Measurements from ENCODE around the gene ABLIM1. TPM values are rescaled to one million over a fixed set of nuclear protein-coding genes. Genes with fewer than 3 reads are reported as not detected.

Gene ABLIM1
- total and polyA plus RNA-seq, 10 of the 15 experiments (the other 5 are each of a cell fraction or from before 2014, with no cell fraction given), result 14.2 to 50.5 (median 28.1) TPM

GRCh38 chr10:114698271-114699061 lies 40.4 kb upstream of the ABLIM1 start:
- DNase-seq (ENCODE audit: low read depth, low spot score), result no peak
- CTCF ChIA-PET, result interaction anchor here (0.6 to 1.8 kb wide), 4 partner anchors 180 to 395 kb away, joined by 3 to 7 read pairs (median 3); no protein-coding TSS in a partner anchor
- FAIRE-seq, result no peak
- Histone ChIP-seq H3K27me3 (replicated peaks in 1 of 2; ENCODE audit: control insufficient read depth in 2 of 2, insufficient read depth in 2 of 2, low read length in 1 of 2) (no peaks in the 10 kb centered on the region; a peak in 1 of 4 replicates), H3K9me3 (replicated peaks; ENCODE audit: control insufficient read depth, insufficient read depth, low read length) (no peaks in the 10 kb centered on the region), H4K20me1 (ENCODE audit: control insufficient read depth, insufficient read depth) (no peaks in the 10 kb centered on the region), H3K9ac (ENCODE audit: control insufficient read depth, insufficient read depth, low read length) (no peak overlapping the region), H3K4me2 (ENCODE audit: control insufficient read depth, insufficient read depth) (no peak overlapping the region), H3K4me3 (no peak overlapping the region), H3K4me1 (ENCODE audit: control insufficient read depth, insufficient read depth, low read length) (no peaks in the 10 kb centered on the region), H3K36me3 (ENCODE audit: control insufficient read depth in 2 of 2, insufficient read depth in 2 of 2, low read length in 1 of 2) (no peaks in the 10 kb centered on the region), H2AFZ (ENCODE audit: control insufficient read depth, low read depth, low read length) (no peak overlapping the region), H3K79me2 (ENCODE audit: control insufficient read depth, insufficient read depth, low read length) (no peaks in the 10 kb centered on the region), H3K27ac (ENCODE audit: control insufficient read depth, insufficient read depth) (no peak overlapping the region)
- SMC1A ChIA-PET (ENCODE audit: uncharacterized antibody, unreplicated experiment), result interaction anchor here (0.7 kb wide), 1 partner anchor 18 kb away, joined by 3 read pairs; no protein-coding TSS in a partner anchor
- intact Hi-C loops (cut with micrococcal nuclease; ENCODE audit: unreplicated experiment) (no loop called here), in situ Hi-C loops (cut with MboI) (loop anchor here (5.0 kb wide), 1 partner anchor 226 kb away; no protein-coding TSS in a partner anchor)
- POLR2A ChIA-PET, result no interaction called here
- RAD21 ChIA-PET (ENCODE audit: unreplicated experiment), result no interaction called here
- TF ChIP-seq IRF5 (IDR thresholded peaks at IDR 0.05; ENCODE audit: borderline replicate concordance) (no peak), NFYA (IDR thresholded peaks at IDR 0.05; ENCODE audit: borderline replicate concordance, low read depth, low read length) (no peak), GATAD2B (conservative IDR thresholded peaks at IDR 0.05; ENCODE audit: low read depth) (no peak), DPF2 (IDR thresholded peaks at IDR 0.05) (no peak), SMC3 (IDR thresholded peaks at IDR 0.05; ENCODE audit: borderline replicate concordance, low read length) (no peak), JUNB (IDR thresholded peaks at IDR 0.05) (no peak), CTCF (IDR thresholded peaks at IDR 0.05 in 2 of 3, conservative IDR thresholded peaks at IDR 0.05 in 1 of 3; ENCODE audit: control insufficient read depth in 2 of 3, extremely low read depth in 1 of 3, insufficient read depth in 1 of 3, low read depth in 3 of 3, low read length in 3 of 3) (no peak), BHLHE40 (IDR thresholded peaks at IDR 0.05; ENCODE audit: borderline replicate concordance in 1 of 2, low read depth in 2 of 2, low read length in 1 of 2) (no peak)
- TF ChIP-seq, protein P1, sequence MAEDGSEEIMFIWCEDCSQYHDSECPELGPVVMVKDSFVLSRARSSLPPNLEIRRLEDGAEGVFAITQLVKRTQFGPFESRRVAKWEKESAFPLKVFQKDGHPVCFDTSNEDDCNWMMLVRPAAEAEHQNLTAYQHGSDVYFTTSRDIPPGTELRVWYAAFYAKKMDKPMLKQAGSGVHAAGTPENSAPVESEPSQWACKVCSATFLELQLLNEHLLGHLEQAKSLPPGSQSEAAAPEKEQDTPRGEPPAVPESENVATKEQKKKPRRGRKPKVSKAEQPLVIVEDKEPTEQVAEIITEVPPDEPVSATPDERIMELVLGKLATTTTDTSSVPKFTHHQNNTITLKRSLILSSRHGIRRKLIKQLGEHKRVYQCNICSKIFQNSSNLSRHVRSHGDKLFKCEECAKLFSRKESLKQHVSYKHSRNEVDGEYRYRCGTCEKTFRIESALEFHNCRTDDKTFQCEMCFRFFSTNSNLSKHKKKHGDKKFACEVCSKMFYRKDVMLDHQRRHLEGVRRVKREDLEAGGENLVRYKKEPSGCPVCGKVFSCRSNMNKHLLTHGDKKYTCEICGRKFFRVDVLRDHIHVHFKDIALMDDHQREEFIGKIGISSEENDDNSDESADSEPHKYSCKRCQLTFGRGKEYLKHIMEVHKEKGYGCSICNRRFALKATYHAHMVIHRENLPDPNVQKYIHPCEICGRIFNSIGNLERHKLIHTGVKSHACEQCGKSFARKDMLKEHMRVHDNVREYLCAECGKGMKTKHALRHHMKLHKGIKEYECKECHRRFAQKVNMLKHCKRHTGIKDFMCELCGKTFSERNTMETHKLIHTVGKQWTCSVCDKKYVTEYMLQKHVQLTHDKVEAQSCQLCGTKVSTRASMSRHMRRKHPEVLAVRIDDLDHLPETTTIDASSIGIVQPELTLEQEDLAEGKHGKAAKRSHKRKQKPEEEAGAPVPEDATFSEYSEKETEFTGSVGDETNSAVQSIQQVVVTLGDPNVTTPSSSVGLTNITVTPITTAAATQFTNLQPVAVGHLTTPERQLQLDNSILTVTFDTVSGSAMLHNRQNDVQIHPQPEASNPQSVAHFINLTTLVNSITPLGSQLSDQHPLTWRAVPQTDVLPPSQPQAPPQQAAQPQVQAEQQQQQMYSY (CRISPR knock-in tag; IDR thresholded peaks at IDR 0.05), result no peak
- no peak for ATAC-seq
- no TSS peak for BruUV-seq (replicated peaks)
